GM12878 (cell line): ENCODE measurements around the gene WDR45B. TPM values are rescaled to one million over a fixed set of nuclear protein-coding genes. Genes with fewer than 3 reads are reported as not detected.

Source experiments
- ATAC-seq: fragments of 200-7000 bp; cut with Tn5 transposase; 3 replicates; pipeline ENCODE4 v1.9.1; 2020; ENCODE audit warnings: mild to moderate bottlenecking, moderate library complexity
- BruUV-seq: library from RNA; stranded (reverse); fragments of 400-500 nt; replicated peaks from 2 replicates; lab custom pipeline; 2021; lab: Mats Ljungman, UMichigan
- CTCF ChIA-PET: fragments of 300-600 bp; sonication (Branson Sonifier 250); formaldehyde crosslinking; extraction: SDS; loops from one replicate; lab custom pipeline; 2021; ENCODE audit warnings: inconsistent platforms; lab: Yijun Ruan, JAX
- POLR2A ChIA-PET: fragments of 350-600 bp; formaldehyde crosslinking; extraction: SDS; loops from one replicate; lab custom pipeline; 2021; ENCODE audit warnings: inconsistent platforms; lab: Charles Lee
- RAD21 ChIA-PET: fragments of 300-600 bp; sonication (Branson Sonifier 250); formaldehyde crosslinking; loops from one replicate; lab custom pipeline; 2023; ENCODE audit warnings: antibody characterized with exemption; ENCODE audit not compliant: unreplicated experiment; lab: Charles Lee
- SMC1A ChIA-PET: fragments of 300-600 bp; sonication (Branson Sonifier 250); formaldehyde crosslinking; loops from one replicate; lab custom pipeline; 2023; ENCODE audit not compliant: unreplicated experiment, uncharacterized antibody; lab: Charles Lee
- DNase-seq: peaks from one replicate; pipeline ENCODE4 v3.0.0-alpha.2; 2011; ENCODE audit warnings: low read depth, low spot score
- FAIRE-seq: peaks from 3 replicates; lab custom pipeline; 2011; peaks lifted over from hg19 to GRCh38; lab: Jason Lieb, UNC
- H2AFZ ChIP-seq: 2 replicates; pipeline ENCODE4 v1.6.0; 2011; ENCODE audit warnings: low read depth, low read length, control low read depth; ENCODE audit not compliant: control insufficient read depth
- H3K27ac ChIP-seq: 2 replicates; pipeline ENCODE4 v1.5.1; 2011; ENCODE audit warnings: control low read depth; ENCODE audit not compliant: control insufficient read depth, insufficient read depth
- H3K27me3 ChIP-seq, 2 experiments: replicated peaks in 1 of 2; 2 replicates each; pipeline versions ENCODE4 v1.6.0 to v1.6.1; 2011; ENCODE audit warnings: low read length in 1 of 2; ENCODE audit not compliant: control insufficient read depth in 2 of 2, insufficient read depth in 2 of 2
- H3K36me3 ChIP-seq, 2 experiments: 2 replicates each; pipeline ENCODE4 v1.5.1; 2011; ENCODE audit warnings: low read length in 1 of 2; ENCODE audit not compliant: control insufficient read depth in 2 of 2, insufficient read depth in 2 of 2
- H3K4me1 ChIP-seq: 2 replicates; pipeline ENCODE4 v1.6.1; 2011; ENCODE audit warnings: mild to moderate bottlenecking, low read length, moderate library complexity, mixed read lengths; ENCODE audit not compliant: control insufficient read depth, insufficient read depth
- H3K4me2 ChIP-seq: 2 replicates; pipeline ENCODE4 v1.6.0; 2011; ENCODE audit warnings: control low read depth; ENCODE audit not compliant: control insufficient read depth, insufficient read depth
- H3K4me3 ChIP-seq: fragments of 200-600 bp; sonication (generic); 2 replicates; pipeline ENCODE4 v1.5.1; 2016
- H3K79me2 ChIP-seq: 2 replicates; pipeline ENCODE4 v1.6.0; 2011; ENCODE audit warnings: low read length; ENCODE audit not compliant: control insufficient read depth, insufficient read depth
- H3K9ac ChIP-seq: 2 replicates; pipeline ENCODE4 v1.8.0; 2011; ENCODE audit warnings: low read length, control low read depth, mixed read lengths; ENCODE audit not compliant: control insufficient read depth, insufficient read depth
- H3K9me3 ChIP-seq: replicated peaks from 3 replicates; pipeline ENCODE4 v1.5.1; 2011; ENCODE audit warnings: mild to moderate bottlenecking, low read length; ENCODE audit not compliant: control insufficient read depth, insufficient read depth
- H4K20me1 ChIP-seq: 2 replicates; pipeline ENCODE4 v1.6.0; 2011; ENCODE audit not compliant: control insufficient read depth, insufficient read depth
- ATF7 ChIP-seq: fragments of 450-650 bp; IDR thresholded peaks from 2 replicates; pipeline ENCODE4 v1.6.1; 2016; ENCODE audit warnings: low read depth, mild to moderate bottlenecking
- BCL11A ChIP-seq: IDR thresholded peaks from 2 replicates; pipeline ENCODE4 v1.6.1; 2011; ENCODE audit warnings: low read depth, low read length
- BRCA1 ChIP-seq: IDR thresholded peaks from 2 replicates; pipeline ENCODE4 v1.6.1; 2011; ENCODE audit warnings: low read depth, low read length, improper control_type of control experiment
- CHD1 ChIP-seq: IDR thresholded peaks from 2 replicates; pipeline ENCODE4 v1.6.1; 2012; ENCODE audit warnings: low read depth, low read length, improper control_type of control experiment
- CUX1 ChIP-seq: IDR thresholded peaks from 2 replicates; pipeline ENCODE4 v1.6.1; 2012; ENCODE audit warnings: improper control_type of control experiment, low read depth, low read length; ENCODE audit not compliant: insufficient replicate concordance
- ETV6 ChIP-seq, 2 experiments: fragments of 450-650 bp in 1 of 2; IDR thresholded peaks in 1 of 2; conservative IDR thresholded peaks in 1 of 2; 2 replicates each; pipeline ENCODE4 v1.6.1; 2014; ENCODE audit warnings: antibody characterized with exemption in 1 of 2, borderline replicate concordance in 1 of 2, low read depth in 1 of 2, mild to moderate bottlenecking in 1 of 2, moderate library complexity in 1 of 2
- GATAD2B ChIP-seq: fragments of 450-650 bp; conservative IDR thresholded peaks from 2 replicates; pipeline ENCODE4 v1.6.1; 2017; ENCODE audit warnings: low read depth, mild to moderate bottlenecking, moderate library complexity
- HCFC1 ChIP-seq: fragments of 150-350 bp; IDR thresholded peaks from 2 replicates; pipeline ENCODE4 v1.6.1; 2014; ENCODE audit warnings: low read length
- RELA ChIP-seq: fragments of 450-650 bp; IDR thresholded peaks from 2 replicates; pipeline ENCODE4 v1.8.0; 2014; ENCODE audit warnings: borderline replicate concordance; ENCODE audit not compliant: partially characterized antibody
- TCF12 ChIP-seq: IDR thresholded peaks from 2 replicates; pipeline ENCODE4 v1.6.1; 2011; ENCODE audit warnings: low read depth, mild to moderate bottlenecking, low read length
- TCF7 ChIP-seq: IDR thresholded peaks from 2 replicates; pipeline ENCODE4 v1.6.1; 2014; ENCODE audit warnings: antibody characterized with exemption, borderline replicate concordance
- ZNF217 ChIP-seq: fragments of 450-650 bp; IDR thresholded peaks from 2 replicates; pipeline ENCODE4 v1.6.1; 2017; ENCODE audit warnings: antibody characterized with exemption, mild to moderate bottlenecking
- WGBS: methylation state at CpG from one replicate; pipeline ENCODE4 v1.1.6; 2016; ENCODE audit warnings: low lambda C conversion rate; ENCODE audit not compliant: insufficient replicate concordance, insufficient coverage; ENCODE audit errors: missing lambda C conversion rate; 5-methylcytosine and 5-hydroxymethylcytosine counted together
- in situ Hi-C: fragments of 300-500 bp; cut with MboI; formaldehyde crosslinking; loops from 9 replicates; pipeline ENCODE4 v1.14.3; 2018; ENCODE audit warnings: mixed read lengths
- intact Hi-C: fragments of 100-400 bp; cut with micrococcal nuclease; formaldehyde crosslinking; loops from one replicate; pipeline ENCODE4 v1.14.2; 2022; ENCODE audit not compliant: unreplicated experiment
- polyA plus RNA-seq, 11 experiments: library from polyadenylated mRNA; depleted of rRNA in 4 of 11; unstranded in 6 of 11; stranded (reverse) in 5 of 11; fragments of >200 nt; fragmentation: Nextera tagmentation in 4 of 11; fragmentation: Illumina TruSeq in 1 of 11; extraction: Ambion mirVana in 4 of 11; extraction: Trizol in 1 of 11; gene quantifications; 1 replicate in 1 of 11; 2 replicates in 10 of 11; pipeline versions ENCODE4 v1.2.1 to v1.2.3, GENCODE V29; 2011 to 2016; ENCODE audit warnings: inconsistent platforms in 2 of 11, missing spikeins in 2 of 11, low read depth in 1 of 11
- total RNA-seq, 4 experiments: library from RNA; depleted of rRNA in 3 of 4; stranded (reverse); fragments of >200 nt in 3 of 4; fragmentation: Illumina TruSeq in 1 of 4; extraction: Trizol in 1 of 4; gene quantifications; 2 replicates each; pipeline versions ENCODE4 v1.2.1 to v1.2.3, GENCODE V29; 2013 to 2021
- TF ChIP-seq, protein P1 (sequence below): IDR thresholded peaks from 2 replicates; pipeline ENCODE4 v1.6.1; 2012; ENCODE audit warnings: low read length, inconsistent platforms
- TF ChIP-seq, protein P2 (sequence below): fragments of 450-650 bp; formaldehyde crosslinking; IDR thresholded peaks from 2 replicates; pipeline ENCODE4 v1.4.0; 2022; ENCODE audit warnings: mild to moderate bottlenecking, moderate library complexity

WDR45B gene
- total and polyA plus RNA-seq, 10 of the 15 experiments (the other 5 are each of a cell fraction or from before 2014, with no cell fraction given): 1.0 to 73.7 (median 26.6) TPM

- no peak overlapping the region for H3K4me3 ChIP-seq
- ChIA-PET SMC1A (no interaction called here), CTCF (no interaction called here), RAD21 (no interaction called here), POLR2A (no interaction called here)
- TSS peak; percentile 63 for BruUV-seq
- no peak overlapping the region for H2AFZ ChIP-seq
- FAIRE-seq (no peak), DNase-seq (no peak), ATAC-seq (no peak)
- no peaks in the 10 kb centered on the region for H3K4me1 ChIP-seq
- intact Hi-C loops: no loop called here
- no peaks in the 10 kb centered on the region for H3K9me3 ChIP-seq
- in situ Hi-C loops: no loop called here
- H3K79me2 ChIP-seq: no peaks in the 10 kb centered on the region
- H3K36me3 ChIP-seq: peaks cover 8 to 26% of the 10 kb centered on the region in 2 experiments
- H3K27ac ChIP-seq: no peak overlapping the region
- no peak overlapping the region for H3K9ac ChIP-seq
- H3K27me3 ChIP-seq: no peaks in the 10 kb centered on the region
- no peak overlapping the region for H3K4me2 ChIP-seq
- WGBS: 97% methylated on average over 10 of the region's 18 CpGs
- H4K20me1 ChIP-seq: no peaks in the 10 kb centered on the region
- no peak for TF ChIP-seq HCFC1
- TF ChIP-seq RELA: no peak
- no peak for TF ChIP-seq BCL11A
- TF ChIP-seq CUX1: no peak
- TF ChIP-seq CHD1: no peak
- TF ChIP-seq TCF7: no peak
- no peak for TF ChIP-seq TCF12
- no peak for TF ChIP-seq GATAD2B
- TF ChIP-seq ATF7: no peak
- no peak for TF ChIP-seq ETV6 (conservative IDR thresholded peaks at IDR 0.05 in 1 of 2, IDR thresholded peaks at IDR 0.05 in 1 of 2; ENCODE audit: borderline replicate concordance in 1 of 2, low read depth in 1 of 2)
- TF ChIP-seq, protein P1, sequence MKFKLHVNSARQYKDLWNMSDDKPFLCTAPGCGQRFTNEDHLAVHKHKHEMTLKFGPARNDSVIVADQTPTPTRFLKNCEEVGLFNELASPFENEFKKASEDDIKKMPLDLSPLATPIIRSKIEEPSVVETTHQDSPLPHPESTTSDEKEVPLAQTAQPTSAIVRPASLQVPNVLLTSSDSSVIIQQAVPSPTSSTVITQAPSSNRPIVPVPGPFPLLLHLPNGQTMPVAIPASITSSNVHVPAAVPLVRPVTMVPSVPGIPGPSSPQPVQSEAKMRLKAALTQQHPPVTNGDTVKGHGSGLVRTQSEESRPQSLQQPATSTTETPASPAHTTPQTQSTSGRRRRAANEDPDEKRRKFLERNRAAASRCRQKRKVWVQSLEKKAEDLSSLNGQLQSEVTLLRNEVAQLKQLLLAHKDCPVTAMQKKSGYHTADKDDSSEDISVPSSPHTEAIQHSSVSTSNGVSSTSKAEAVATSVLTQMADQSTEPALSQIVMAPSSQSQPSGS: no peak
- TF ChIP-seq, protein P2, sequence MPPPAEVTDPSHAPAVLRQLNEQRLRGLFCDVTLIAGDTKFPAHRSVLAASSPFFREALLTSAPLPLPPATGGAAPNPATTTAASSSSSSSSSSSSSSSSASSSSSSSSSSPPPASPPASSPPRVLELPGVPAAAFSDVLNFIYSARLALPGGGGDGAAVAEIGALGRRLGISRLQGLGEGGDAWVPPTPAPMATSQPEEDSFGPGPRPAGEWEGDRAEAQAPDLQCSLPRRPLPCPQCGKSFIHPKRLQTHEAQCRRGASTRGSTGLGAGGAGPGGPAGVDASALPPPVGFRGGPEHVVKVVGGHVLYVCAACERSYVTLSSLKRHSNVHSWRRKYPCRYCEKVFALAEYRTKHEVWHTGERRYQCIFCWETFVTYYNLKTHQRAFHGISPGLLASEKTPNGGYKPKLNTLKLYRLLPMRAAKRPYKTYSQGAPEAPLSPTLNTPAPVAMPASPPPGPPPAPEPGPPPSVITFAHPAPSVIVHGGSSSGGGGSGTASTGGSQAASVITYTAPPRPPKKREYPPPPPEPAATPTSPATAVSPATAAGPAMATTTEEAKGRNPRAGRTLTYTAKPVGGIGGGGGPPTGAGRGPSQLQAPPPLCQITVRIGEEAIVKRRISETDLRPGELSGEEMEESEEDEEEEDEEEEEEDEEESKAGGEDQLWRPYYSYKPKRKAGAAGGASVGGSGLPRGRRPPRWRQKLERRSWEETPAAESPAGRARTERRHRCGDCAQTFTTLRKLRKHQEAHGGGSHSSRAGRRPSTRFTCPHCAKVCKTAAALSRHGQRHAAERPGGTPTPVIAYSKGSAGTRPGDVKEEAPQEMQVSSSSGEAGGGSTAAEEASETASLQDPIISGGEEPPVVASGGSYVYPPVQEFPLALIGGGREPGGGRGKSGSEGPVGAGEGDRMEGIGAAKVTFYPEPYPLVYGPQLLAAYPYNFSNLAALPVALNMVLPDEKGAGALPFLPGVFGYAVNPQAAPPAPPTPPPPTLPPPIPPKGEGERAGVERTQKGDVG (CRISPR knock-in tag): no peak
- TF ChIP-seq BRCA1: no peak
- no peak for TF ChIP-seq ZNF217
Measured at GRCh38 chr17:82577300-82577699, 70.9 kb downstream of the WDR45B start.
